ENCODE results near the gene SMYD4.
"Not testable (repeated sequence)": the region's sequence is repeated elsewhere in the genome, so short reads cannot be mapped to it uniquely, and the experiment has no call there.

The SMYD4 gene

DNA sequence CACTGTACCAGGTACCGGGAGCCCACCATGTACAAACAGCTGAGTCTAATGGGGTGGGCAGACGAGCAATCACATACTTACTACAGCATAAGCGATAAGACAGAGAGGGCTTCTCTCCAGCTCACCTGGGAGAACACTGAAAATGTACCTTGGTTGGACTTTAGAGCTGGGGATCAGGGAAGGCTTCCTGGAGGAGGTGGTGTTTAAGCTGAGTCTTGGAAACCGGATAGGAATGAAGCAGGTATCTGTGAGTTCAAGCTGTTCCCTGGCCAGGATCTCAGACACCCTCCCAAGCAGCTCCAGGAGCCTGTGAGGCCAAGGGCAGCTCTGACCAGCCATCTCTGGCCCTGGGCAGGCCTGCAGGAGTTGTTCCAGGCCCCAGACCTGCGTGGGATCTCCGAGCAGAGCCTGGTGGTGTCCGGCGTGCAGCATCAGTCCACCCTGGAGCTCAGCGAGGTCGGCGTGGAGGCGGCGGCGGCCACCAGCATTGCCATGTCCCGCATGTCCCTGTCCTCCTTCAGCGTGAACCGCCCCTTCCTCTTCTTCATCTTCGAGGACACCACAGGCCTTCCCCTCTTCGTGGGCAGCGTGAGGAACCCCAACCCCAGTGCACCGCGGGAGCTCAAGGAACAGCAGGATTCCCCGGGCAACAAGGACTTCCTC lies 75.8 kb downstream of the SMYD4 start:
- no peak for DNase-seq

DNA sequence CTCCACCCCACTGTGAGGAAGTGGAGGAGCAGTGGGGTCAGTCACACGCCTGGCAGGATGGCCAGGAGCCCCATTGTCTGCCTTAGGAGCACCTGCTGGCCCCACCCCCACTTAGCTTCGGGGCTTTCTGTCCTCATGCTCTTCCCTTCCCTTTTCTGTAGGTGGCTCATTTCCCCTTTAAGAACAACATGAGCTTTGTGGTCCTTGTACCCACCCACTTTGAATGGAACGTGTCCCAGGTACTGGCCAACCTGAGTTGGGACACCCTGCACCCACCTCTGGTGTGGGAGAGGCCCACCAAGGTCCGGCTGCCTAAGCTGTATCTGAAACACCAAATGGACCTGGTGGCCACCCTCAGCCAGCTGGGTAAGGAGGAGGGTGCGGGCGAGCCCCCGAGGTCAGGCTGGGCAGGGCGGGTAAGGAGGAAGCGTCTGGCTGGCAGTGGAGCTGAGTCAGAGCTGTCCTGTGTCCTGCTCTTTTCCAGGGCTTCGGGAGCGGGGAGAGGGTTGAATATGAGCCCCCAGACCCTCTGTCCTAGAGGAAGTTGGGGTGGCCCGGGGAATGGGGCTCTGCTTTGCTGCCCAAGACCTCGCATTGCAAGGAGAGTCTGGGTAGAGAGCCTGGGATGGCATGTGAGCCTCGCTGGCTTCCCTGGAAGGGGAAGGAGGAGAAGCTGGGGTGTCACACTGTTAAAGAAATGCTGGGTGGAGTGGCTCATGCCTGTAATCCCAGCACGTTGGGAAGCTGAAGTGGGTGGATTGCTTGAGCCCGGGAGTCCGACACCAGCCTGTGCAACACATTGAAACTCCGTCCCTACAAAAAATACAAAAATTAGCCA lies 77.1 kb downstream of the SMYD4 start:
- DNase-seq: no peak

DNA sequence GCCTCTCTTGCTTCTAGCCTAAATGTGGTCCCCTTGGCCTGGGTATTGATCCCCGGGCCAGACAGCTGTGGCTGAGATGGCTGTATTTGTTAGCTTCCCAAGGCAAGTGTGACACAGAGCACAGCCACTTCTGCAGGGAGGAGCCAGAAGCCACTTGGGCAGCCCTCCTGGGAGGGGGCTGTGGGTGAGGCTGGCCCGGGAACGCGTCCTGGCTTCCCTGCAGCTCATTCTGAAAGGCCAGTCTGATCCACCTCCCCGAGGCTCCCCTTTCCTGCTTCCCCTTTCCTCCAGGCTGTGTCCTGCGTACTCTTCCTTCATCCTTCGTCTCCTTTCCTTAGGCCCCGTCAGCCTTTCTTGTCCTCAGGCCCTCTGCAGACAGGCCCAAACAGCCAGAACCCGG lies 79.1 kb downstream of the SMYD4 start:
- no peak for DNase-seq

DNA sequence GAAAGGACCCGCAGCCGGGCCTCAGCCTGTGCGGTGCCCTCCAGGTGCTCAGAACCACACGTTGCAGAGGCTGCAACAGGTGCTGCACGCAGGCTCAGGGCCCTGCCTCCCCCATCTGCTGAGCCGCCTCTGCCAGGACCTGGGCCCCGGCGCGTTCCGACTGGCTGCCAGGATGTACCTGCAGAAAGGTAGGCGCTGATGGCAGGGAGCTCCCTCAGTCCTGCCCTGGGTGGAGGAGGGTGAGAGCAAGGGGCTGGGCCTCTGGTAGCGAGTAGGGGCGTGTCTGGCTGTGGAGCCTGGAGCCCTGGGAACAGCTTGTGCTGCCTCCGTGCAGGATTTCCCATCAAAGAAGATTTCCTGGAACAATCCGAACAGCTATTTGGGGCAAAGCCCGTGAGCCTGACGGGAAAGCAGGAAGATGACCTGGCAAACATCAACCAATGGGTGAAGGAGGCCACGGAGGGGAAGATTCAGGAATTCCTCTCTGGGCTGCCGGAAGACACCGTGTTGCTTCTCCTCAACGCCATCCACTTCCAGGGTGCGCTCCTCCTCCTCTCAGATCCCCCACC lies 82.6 kb downstream of the SMYD4 start:
- DNase-seq: no peak

GRCh38 chr17:1745513-1746020 lies 84.1 kb downstream of the SMYD4 start:
- no peak for DNase-seq

DNA sequence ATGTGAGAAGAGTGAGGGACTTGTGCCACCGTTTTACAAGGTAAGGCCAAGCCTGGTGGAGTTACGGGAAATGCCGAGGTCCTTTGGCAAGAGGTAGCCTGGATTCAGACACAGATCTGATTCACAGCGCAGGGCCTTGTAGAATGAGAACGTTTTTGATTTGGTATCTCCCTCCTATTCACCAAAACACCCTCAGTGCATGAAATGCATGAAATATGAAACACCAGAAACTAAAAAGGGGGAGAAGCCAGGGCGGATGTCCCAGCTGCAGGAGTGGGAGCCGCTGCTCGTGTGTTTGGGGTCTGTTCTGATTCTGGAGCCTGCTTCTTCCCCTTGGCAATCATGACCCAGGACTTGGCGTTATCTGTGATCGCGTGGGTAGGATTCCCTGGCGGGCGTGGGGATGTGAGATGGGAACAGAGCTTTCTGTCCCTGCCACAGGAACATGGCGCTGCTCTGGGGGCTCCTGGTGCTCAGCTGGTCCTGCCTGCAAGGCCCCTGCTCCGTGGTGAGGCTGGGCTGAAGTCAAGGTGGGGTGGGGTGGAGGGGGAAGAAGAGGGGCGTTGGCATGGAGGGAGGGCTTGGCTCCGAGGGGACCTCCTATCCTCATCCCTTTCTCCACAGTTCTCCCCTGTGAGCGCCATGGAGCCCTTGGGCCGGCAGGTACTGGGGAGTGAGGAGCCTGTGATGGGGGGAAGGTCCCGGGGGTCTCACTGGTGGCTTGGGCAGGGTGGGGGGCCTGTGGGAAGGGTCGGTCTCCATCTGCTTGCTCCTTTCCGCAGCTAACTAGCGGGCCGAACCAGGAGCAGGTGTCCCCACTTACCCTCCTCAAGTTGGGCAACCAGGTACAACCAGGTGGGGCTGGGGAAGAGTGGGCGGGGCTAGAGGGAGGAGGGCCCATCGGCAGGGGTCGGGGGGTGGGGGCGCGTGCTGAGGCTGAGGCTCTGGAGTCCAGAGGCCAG lies 84.9 kb downstream of the SMYD4 start:
- no peak for DNase-seq

DNA sequence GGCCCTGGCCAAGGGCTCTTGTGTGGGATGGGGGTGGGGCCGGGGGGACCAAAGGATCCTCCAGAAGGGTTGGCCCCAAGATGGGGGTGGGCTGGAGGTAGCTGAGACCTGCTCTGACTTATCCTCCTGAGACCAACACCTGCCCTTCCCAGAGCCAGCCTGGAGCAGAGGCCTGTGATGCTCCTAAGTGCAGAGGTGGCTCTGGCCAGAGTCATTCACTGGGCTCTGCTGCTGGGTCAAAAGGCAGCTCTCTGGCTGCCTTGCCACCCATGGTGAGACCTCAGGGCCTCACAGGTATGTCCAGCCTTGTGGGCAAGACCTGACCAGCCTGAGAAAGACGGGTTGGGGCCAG lies 86.6 kb downstream of the SMYD4 start:
- DNase-seq: no peak

GRCh38 chr17:1742371-1743087 lies 87.2 kb downstream of the SMYD4 start, which contains the start of gene SERPINF2:
Gene SERPINF2, plus strand, starts transcription at chr17:1742871. Its CDS starts 2,125 bp downstream, at chr17:1744996.
- no peak for DNase-seq

- DNase-seq: not testable (repeated sequence)
Measured at GRCh38 chr17:1741899-1742298, 87.8 kb downstream of the SMYD4 start.

DNA sequence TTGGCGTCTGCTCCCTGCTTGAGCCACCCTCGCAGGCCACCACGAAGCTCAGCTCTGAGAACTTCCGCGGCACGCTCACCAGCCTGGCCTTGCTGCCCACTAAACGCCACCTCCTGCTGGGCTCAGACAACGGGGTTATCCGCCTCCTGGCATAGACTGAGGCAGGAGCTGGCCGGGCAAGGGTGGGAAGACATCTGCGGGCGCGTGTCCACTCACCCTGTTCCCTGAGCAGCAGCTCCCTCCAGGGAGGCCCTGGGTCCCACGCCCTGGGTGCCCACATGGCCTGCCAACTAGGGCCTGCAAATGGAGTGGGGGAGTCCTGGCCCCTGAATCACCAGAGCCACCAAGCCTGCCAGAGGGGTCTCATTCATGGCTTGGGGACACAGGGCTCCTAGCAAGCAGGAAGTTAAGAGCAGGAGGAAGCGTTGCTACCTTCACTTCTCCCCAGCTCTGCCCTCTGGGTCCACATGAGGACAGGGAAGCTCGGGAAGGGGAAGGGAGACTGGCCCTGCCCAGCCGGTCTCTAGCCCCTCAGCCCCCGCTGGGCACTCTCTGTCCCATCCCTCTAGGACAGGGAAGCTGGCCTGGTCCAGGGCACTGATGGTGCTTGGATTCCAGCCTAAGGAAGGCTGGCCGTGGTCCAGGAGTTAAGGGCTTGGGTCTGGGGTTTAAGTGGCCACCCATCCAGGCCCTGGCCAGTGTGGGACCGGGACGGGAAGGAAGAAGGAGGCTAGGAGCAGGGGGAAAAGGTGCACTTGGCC lies 92.0 kb downstream of the SMYD4 start:
- no peak for DNase-seq

GRCh38 chr17:1736348-1737281 lies 93.1 kb downstream of the SMYD4 start:
- DNase-seq: peak; percentile 52 to 61

GRCh38 chr17:1735834-1736347 lies 93.8 kb downstream of the SMYD4 start:
- no peak for DNase-seq

DNA sequence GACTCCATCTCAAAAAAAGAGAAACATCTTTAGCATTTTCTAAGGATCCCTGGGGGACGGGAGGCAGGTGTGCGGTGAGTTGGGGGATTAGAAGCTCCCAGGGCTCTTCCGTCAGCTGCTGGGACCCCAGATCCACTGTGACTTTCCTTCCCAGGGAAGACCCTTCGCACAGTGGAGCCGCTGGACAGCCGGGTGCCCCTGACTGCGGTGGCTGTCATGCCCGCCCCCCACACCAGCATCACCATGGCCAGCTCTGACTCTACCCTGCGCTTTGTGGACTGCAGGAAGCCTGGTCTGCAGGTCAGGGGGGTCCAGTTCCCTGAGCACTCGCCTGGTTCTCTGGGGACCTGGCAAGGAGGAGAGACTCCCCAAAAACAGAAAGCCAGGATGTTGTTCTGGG lies 94.3 kb downstream of the SMYD4 start:
- DNase-seq: no peak

DNA sequence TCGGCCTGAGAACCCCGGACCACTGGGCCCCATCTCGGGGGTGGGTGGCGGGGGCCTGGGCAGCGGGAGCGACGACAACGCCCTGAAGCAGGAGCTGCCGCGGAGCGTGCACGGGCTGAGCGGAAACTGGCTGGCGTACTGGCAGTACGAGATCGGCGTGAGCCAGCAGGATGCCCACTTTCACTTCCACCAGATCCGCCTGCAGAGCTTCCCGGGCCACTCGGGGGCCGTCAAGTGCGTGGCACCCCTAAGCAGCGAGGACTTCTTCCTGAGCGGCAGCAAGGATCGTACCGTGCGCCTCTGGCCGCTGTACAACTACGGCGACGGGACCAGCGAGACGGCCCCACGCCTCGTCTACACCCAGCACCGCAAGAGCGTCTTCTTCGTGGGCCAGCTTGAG lies 95.9 kb downstream of the SMYD4 start:
- DNase-seq: no peak

- no peak for DNase-seq
Measured at GRCh38 chr17:1732833-1733321, 96.8 kb downstream of the SMYD4 start.

DNA sequence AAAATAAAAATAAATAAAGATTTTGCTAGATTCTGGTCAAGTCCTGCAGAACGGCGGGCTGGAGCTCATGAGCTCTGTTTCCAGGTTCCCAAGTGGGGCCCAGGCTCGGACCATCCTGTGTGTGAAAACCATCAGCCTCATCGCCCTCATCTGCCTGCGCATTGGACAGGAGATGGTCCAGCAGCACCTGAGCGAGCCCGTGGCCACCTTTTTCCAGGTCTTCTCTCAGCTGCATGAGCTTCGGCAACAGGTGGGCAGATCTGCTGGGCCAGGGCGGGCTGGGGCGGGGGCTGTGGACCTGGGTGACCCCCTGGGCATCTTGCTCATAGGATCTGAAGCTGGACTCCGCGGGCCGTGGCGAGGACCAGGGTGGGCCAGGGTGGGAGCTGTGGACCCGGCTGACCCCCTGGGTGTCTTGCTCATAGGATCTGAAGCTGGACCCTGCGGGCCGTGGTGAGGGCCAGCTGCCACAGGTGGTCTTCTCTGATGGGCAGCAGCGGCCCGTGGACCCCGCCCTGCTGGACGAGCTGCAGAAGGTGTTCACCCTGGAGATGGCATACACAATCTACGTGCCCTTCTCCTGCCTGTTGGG lies 97.4 kb downstream of the SMYD4 start:
- DNase-seq: no peak

GRCh38 chr17:1731194-1731506 lies 98.6 kb downstream of the SMYD4 start:
- no peak for DNase-seq

DNA sequence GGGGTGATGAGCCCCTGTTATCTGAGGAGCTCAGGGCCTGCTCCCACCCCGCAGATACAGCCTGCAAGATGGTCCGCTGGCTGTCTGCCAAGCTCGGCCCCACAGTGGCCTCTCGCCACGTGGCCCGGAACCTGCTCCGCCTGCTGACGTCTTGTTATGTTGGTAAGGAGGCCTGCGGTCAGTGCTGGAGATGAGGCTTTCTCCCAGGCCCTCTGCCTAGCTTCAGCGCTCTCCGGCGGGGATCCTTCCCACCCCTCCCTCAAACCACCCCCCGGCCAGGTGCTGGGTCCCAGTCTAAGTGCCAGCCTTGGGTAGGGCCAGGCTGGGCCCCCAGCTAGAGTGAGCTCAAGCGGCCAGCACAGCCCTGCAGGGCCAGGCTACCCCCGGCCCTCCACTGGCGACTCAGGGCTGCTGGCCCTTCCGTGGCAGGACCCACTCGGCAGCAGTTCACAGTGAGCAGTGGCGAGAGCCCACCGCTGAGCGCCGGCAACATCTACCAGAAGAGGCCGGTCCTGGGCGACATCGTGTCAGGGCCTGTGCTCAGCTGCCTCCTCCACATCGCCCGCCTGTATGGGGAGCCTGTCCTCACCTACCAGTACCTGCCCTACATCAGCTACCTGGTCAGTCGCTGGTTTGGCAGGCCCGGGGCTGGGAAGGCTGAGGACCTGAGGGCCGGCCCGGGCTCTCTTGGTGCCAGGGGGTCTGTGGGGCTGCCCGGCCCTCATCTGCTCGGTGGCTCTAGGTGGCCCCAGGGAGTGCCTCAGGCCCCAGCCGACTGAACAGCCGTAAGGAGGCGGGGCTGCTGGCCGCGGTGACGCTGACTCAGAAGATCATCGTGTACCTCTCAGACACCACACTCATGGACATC lies 99.1 kb downstream of the SMYD4 start:
- DNase-seq: no peak
